Measurements from ENCODE around the gene OR51A2. TPM values are rescaled to one million over a fixed set of nuclear protein-coding genes. Genes with fewer than 3 reads are reported as not detected.

Gene OR51A2, protein sequence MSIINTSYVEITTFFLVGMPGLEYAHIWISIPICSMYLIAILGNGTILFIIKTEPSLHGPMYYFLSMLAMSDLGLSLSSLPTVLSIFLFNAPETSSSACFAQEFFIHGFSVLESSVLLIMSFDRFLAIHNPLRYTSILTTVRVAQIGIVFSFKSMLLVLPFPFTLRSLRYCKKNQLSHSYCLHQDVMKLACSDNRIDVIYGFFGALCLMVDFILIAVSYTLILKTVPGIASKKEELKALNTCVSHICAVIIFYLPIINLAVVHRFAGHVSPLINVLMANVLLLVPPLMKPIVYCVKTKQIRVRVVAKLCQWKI
- total RNA-seq (2022; extraction: Qiagen RNA extraction; ENCODE audit: low read depth): not detected in 5 replicates

DNA sequence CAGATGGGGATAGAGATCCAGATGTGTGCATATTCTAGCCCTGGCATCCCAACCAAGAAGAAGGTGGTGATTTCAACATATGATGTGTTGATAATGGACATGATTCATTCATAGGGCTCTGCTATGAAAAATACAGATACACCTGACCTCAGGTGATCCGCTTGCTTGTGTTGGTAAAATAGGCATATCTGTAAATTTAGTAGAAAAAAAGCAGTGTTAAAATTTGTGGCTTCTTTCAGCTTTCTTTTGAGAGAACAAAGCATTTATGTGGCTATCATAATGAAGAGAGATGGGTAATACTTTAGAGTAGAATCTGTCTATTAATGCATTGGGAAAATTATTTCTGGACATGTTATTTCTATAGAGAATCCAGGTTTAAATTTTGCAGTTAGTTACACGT is at the start of gene OR51A2:
Gene OR51A2, minus strand, starts transcription at position 101 of the 400 bp plus-strand sequence. Its CDS starts 0 bp downstream, at position 101.

DNA sequence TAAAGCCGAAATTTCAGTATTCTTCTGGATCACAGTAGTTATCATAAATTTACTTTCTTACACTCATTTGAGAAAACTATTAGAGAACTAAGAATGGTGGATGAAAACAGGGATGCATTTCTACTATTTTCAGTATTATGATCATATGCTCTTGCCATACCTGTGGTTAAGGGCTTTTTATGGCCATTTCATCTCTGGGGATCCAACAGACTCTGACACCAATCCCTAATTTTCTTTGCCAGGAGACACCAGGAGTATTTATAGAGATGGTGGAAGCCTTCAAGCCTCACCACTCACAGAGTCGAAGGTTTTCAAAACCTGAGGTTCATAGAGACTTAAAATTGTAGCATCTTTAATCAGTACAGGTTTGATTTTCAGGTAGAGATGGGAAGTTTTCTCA is 39.0 kb upstream of the OR51A2 start, which contains the start of gene OR51L1:
Gene OR51L1, plus strand, starts transcription at position 301 of the 400 bp plus-strand sequence. CDS start 4,132 bp downstream, outside the sequence.

GRCh38 chr11:4947505-4947904 is 8.0 kb downstream of the OR51A2 start, which contains the start of gene OR51A4:
TSS of gene OR51A4 (minus strand) at chr11:4947605. CDS start at chr11:4947100, 505 bp downstream.

GRCh38 chr11:4924239-4924638 is 31.3 kb downstream of the OR51A2 start, which contains the start of gene OR51G1:
TSS of gene OR51G1 (minus strand) at chr11:4924339. CDS start at chr11:4924339, 0 bp downstream.

GRCh38 chr11:4919250-4919649 is 36.3 kb downstream of the OR51A2 start, which contains the start of gene OR51G2:
TSS of gene OR51G2 (minus strand) at chr11:4919350. CDS start at chr11:4915663, 3,687 bp downstream.

Other genes starting within 250 kb of the OR51A2 start
- gene OR51F1, start 185.8 kb downstream of the OR51A2 start, total RNA-seq (2022; extraction: Qiagen RNA extraction; ENCODE audit: low read depth): not detected in 5 replicates
- gene OR52R1, start 151.3 kb downstream of the OR51A2 start, total RNA-seq (2022; extraction: Qiagen RNA extraction; ENCODE audit: low read depth): not detected in 5 replicates
- gene OR51F2, start 134.4 kb downstream of the OR51A2 start, total RNA-seq (2022; extraction: Qiagen RNA extraction; ENCODE audit: low read depth): not detected in 5 replicates
- not detected in 5 replicates for gene OR51S1, start 106.5 kb downstream of the OR51A2 start, total RNA-seq (2022; extraction: Qiagen RNA extraction; ENCODE audit: low read depth)
- gene OR51T1, start 73.8 kb downstream of the OR51A2 start, total RNA-seq (2022; extraction: Qiagen RNA extraction; ENCODE audit: low read depth): not detected in 5 replicates
- not detected in 5 replicates for gene OR51A7, start 51.9 kb downstream of the OR51A2 start, total RNA-seq (2022; extraction: Qiagen RNA extraction; ENCODE audit: low read depth)
- gene OR51G2, start 36.4 kb downstream of the OR51A2 start, total RNA-seq (2022; extraction: Qiagen RNA extraction; ENCODE audit: low read depth): not detected in 5 replicates
- not detected in 5 replicates for gene OR51G1, start 31.4 kb downstream of the OR51A2 start, total RNA-seq (2022; extraction: Qiagen RNA extraction; ENCODE audit: low read depth)
- gene OR51A4, start 8.1 kb downstream of the OR51A2 start, total RNA-seq (2022; extraction: Qiagen RNA extraction; ENCODE audit: low read depth): not detected in 5 replicates
- gene OR51L1, start 39.1 kb upstream of the OR51A2 start, total RNA-seq (2022; extraction: Qiagen RNA extraction; ENCODE audit: low read depth): not detected in 5 replicates
- not detected in 5 replicates for gene OR52J3, start 90.8 kb upstream of the OR51A2 start, total RNA-seq (2022; extraction: Qiagen RNA extraction; ENCODE audit: low read depth)
- not detected in 5 replicates for gene OR52E2, start 103.9 kb upstream of the OR51A2 start, total RNA-seq (2022; extraction: Qiagen RNA extraction; ENCODE audit: low read depth)
- not detected in 5 replicates for gene OR52E1, start 113.9 kb upstream of the OR51A2 start, total RNA-seq (2022; extraction: Qiagen RNA extraction; ENCODE audit: low read depth)
- gene OR52A5, start 182.6 kb upstream of the OR51A2 start, total RNA-seq (2022; extraction: Qiagen RNA extraction; ENCODE audit: low read depth): not detected in 5 replicates
- not detected in 5 replicates for gene OR52A1, start 199.0 kb upstream of the OR51A2 start, total RNA-seq (2022; extraction: Qiagen RNA extraction; ENCODE audit: low read depth)
- gene OR51V1, start 245.0 kb upstream of the OR51A2 start, total RNA-seq (2022; extraction: Qiagen RNA extraction; ENCODE audit: low read depth): not detected in 5 replicates